Transverse colon (tissue), 4 donors: ENCODE results near the gene IAPP.
"Not testable (repeated sequence)": the region's sequence is repeated elsewhere in the genome, so short reads cannot be mapped to it uniquely, and the experiment has no call there.

Experiments used
- CTCF ChIP-seq, 5 experiments: fragments of 200-600 bp in 3 of 5; fragments of 450-650 bp in 2 of 5; sonication (generic) in 3 of 5; IDR thresholded peaks; 1 replicate in 2 of 5; 2 replicates in 3 of 5; pipeline ENCODE4 v1.5.1; 2016 to 2017; ENCODE audit warnings: antibody characterized with exemption in 5 of 5, inconsistent platforms in 3 of 5, mild to moderate bottlenecking in 2 of 5, moderate library complexity in 1 of 5
- EP300 ChIP-seq: sonication (generic); formaldehyde crosslinking; IDR thresholded peaks from one replicate; pipeline ENCODE4 v1.6.1; 2017; ENCODE audit warnings: antibody characterized with exemption, low read depth
- POLR2A ChIP-seq: fragments of 450-650 bp; IDR thresholded peaks from one replicate; pipeline ENCODE4 v1.6.1; 2016; ENCODE audit warnings: antibody characterized with exemption, mild to moderate bottlenecking, moderate library complexity
- POLR2AphosphoS5 ChIP-seq, 3 donors: sonication (generic); formaldehyde crosslinking; IDR thresholded peaks; one replicate each; pipeline ENCODE4 v1.6.1; 2016; ENCODE audit warnings: antibody characterized with exemption in 3 of 3

- not testable (repeated sequence) for TF ChIP-seq CTCF (IDR thresholded peaks at IDR 0.05); POLR2A; POLR2AphosphoS5 (IDR thresholded peaks at IDR 0.05); EP300
These were observed 46.5 kb downstream of the IAPP start for GRCh38 chr12:21419009-21419699.
